ENCODE data around the gene PGP.

PGP gene

GRCh38 chr16:2174396-2175131, 40.1 kb downstream of the PGP start:
- Histone ChIP-seq H3K27me3 (ENCODE audit: insufficient read depth, low read length) (no peaks in the 10 kb centered on the region), H3K9ac (ENCODE audit: low read depth, low read length) (no peak overlapping the region), H3K4me3 (ENCODE audit: low read length) (no peak overlapping the region), H3K9me3 (ENCODE audit: insufficient read depth, low read depth, low read length) (no peaks in the 10 kb centered on the region), H3K27ac (ENCODE audit: low read length) (no peak overlapping the region), H3K36me3 (ENCODE audit: insufficient read depth, low read depth, low read length) (peaks cover 43% of the 10 kb centered on the region), H3K4me1 (ENCODE audit: insufficient read depth, low read length) (no peaks in the 10 kb centered on the region)

- H3K27ac ChIP-seq (ENCODE audit: low read length), result no peak overlapping the region
- no peaks in the 10 kb centered on the region for H3K4me1 ChIP-seq (ENCODE audit: insufficient read depth, low read length)
- H3K36me3 ChIP-seq (ENCODE audit: insufficient read depth, low read depth, low read length), result peaks cover 43% of the 10 kb centered on the region
- H3K4me3 ChIP-seq (ENCODE audit: low read length), result no peak overlapping the region
- no peak overlapping the region for H3K9ac ChIP-seq (ENCODE audit: low read depth, low read length)
- H3K27me3 ChIP-seq (ENCODE audit: insufficient read depth, low read length), result no peaks in the 10 kb centered on the region
- H3K9me3 ChIP-seq (ENCODE audit: insufficient read depth, low read depth, low read length), result no peaks in the 10 kb centered on the region
Measured at GRCh38 chr16:2173916-2174315, 40.7 kb downstream of the PGP start.

- Histone ChIP-seq H3K27ac (ENCODE audit: low read length) (no peak overlapping the region), H3K4me3 (ENCODE audit: low read length) (no peak overlapping the region), H3K36me3 (ENCODE audit: insufficient read depth, low read depth, low read length) (peaks cover 44% of the 10 kb centered on the region), H3K9me3 (ENCODE audit: insufficient read depth, low read depth, low read length) (no peaks in the 10 kb centered on the region), H3K27me3 (ENCODE audit: insufficient read depth, low read length) (no peaks in the 10 kb centered on the region), H3K9ac (ENCODE audit: low read depth, low read length) (no peak overlapping the region), H3K4me1 (ENCODE audit: insufficient read depth, low read length) (no peaks in the 10 kb centered on the region)
Measured at GRCh38 chr16:2173366-2173765, 41.3 kb downstream of the PGP start.

GRCh38 chr16:2172688-2173335, 41.8 kb downstream of the PGP start:
- no peak overlapping the region for H3K9ac ChIP-seq (ENCODE audit: low read depth, low read length)
- peaks cover 49% of the 10 kb centered on the region for H3K36me3 ChIP-seq (ENCODE audit: insufficient read depth, low read depth, low read length)
- H3K9me3 ChIP-seq (ENCODE audit: insufficient read depth, low read depth, low read length), result no peaks in the 10 kb centered on the region

GRCh38 chr16:2171601-2172178, 43.0 kb downstream of the PGP start:
- no peaks in the 10 kb centered on the region for H3K9me3 ChIP-seq (ENCODE audit: insufficient read depth, low read depth, low read length)
- H3K9ac ChIP-seq (ENCODE audit: low read depth, low read length), result no peak overlapping the region
- H3K27me3 ChIP-seq (ENCODE audit: insufficient read depth, low read length), result no peaks in the 10 kb centered on the region
- H3K4me1 ChIP-seq (ENCODE audit: insufficient read depth, low read length), result no peaks in the 10 kb centered on the region
- H3K27ac ChIP-seq (ENCODE audit: low read length), result no peak overlapping the region
- no peak overlapping the region for H3K4me3 ChIP-seq (ENCODE audit: low read length)
- H3K36me3 ChIP-seq (ENCODE audit: insufficient read depth, low read depth, low read length), result peaks cover 55% of the 10 kb centered on the region

More at GRCh38 chr16:2172688-2173335, 41.8 kb downstream of the PGP start:
- Histone ChIP-seq H3K4me3 (ENCODE audit: low read length) (no peak overlapping the region), H3K27ac (ENCODE audit: low read length) (no peak overlapping the region), H3K4me1 (ENCODE audit: insufficient read depth, low read length) (no peaks in the 10 kb centered on the region), H3K27me3 (ENCODE audit: insufficient read depth, low read length) (no peaks in the 10 kb centered on the region)

- Histone ChIP-seq H3K9ac (ENCODE audit: low read depth, low read length) (no peak overlapping the region), H3K27ac (ENCODE audit: low read length) (no peak overlapping the region), H3K9me3 (ENCODE audit: insufficient read depth, low read depth, low read length) (no peaks in the 10 kb centered on the region), H3K36me3 (ENCODE audit: insufficient read depth, low read depth, low read length) (peaks cover 58% of the 10 kb centered on the region), H3K4me3 (ENCODE audit: low read length) (no peak overlapping the region), H3K27me3 (ENCODE audit: insufficient read depth, low read length) (no peaks in the 10 kb centered on the region), H3K4me1 (ENCODE audit: insufficient read depth, low read length) (no peaks in the 10 kb centered on the region)
Measured at GRCh38 chr16:2170587-2171435, 43.8 kb downstream of the PGP start.

GRCh38 chr16:2170080-2170479, 44.6 kb downstream of the PGP start:
- no peaks in the 10 kb centered on the region for H3K9me3 ChIP-seq (ENCODE audit: insufficient read depth, low read depth, low read length)
- no peak overlapping the region for H3K27ac ChIP-seq (ENCODE audit: low read length)
- no peaks in the 10 kb centered on the region for H3K27me3 ChIP-seq (ENCODE audit: insufficient read depth, low read length)
- no peaks in the 10 kb centered on the region for H3K4me1 ChIP-seq (ENCODE audit: insufficient read depth, low read length)
- H3K36me3 ChIP-seq (ENCODE audit: insufficient read depth, low read depth, low read length), result peaks cover 54% of the 10 kb centered on the region
- H3K9ac ChIP-seq (ENCODE audit: low read depth, low read length), result no peak overlapping the region
- H3K4me3 ChIP-seq (ENCODE audit: low read length), result no peak overlapping the region

GRCh38 chr16:2167068-2167638, 47.5 kb downstream of the PGP start:
- no peaks in the 10 kb centered on the region for H3K9me3 ChIP-seq (ENCODE audit: insufficient read depth, low read depth, low read length)
- H3K4me3 ChIP-seq (ENCODE audit: low read length), result no peak overlapping the region
- no peaks in the 10 kb centered on the region for H3K27me3 ChIP-seq (ENCODE audit: insufficient read depth, low read length)
- no peak overlapping the region for H3K9ac ChIP-seq (ENCODE audit: low read depth, low read length)
- no peaks in the 10 kb centered on the region for H3K4me1 ChIP-seq (ENCODE audit: insufficient read depth, low read length)
- H3K27ac ChIP-seq (ENCODE audit: low read length), result no peak overlapping the region
- H3K36me3 ChIP-seq (ENCODE audit: insufficient read depth, low read depth, low read length), result peaks cover 32% of the 10 kb centered on the region

- no peak overlapping the region for H3K27ac ChIP-seq (ENCODE audit: low read length)
- H3K9me3 ChIP-seq (ENCODE audit: insufficient read depth, low read depth, low read length), result no peaks in the 10 kb centered on the region
- H3K4me1 ChIP-seq (ENCODE audit: insufficient read depth, low read length), result no peaks in the 10 kb centered on the region
- H3K36me3 ChIP-seq (ENCODE audit: insufficient read depth, low read depth, low read length), result peaks cover 25% of the 10 kb centered on the region
- no peak overlapping the region for H3K9ac ChIP-seq (ENCODE audit: low read depth, low read length)
- no peaks in the 10 kb centered on the region for H3K27me3 ChIP-seq (ENCODE audit: insufficient read depth, low read length)
- no peak overlapping the region for H3K4me3 ChIP-seq (ENCODE audit: low read length)
Measured at GRCh38 chr16:2166263-2167067, 48.2 kb downstream of the PGP start.

- H3K4me1 ChIP-seq (ENCODE audit: insufficient read depth, low read length), result no peaks in the 10 kb centered on the region
- no peaks in the 10 kb centered on the region for H3K9me3 ChIP-seq (ENCODE audit: insufficient read depth, low read depth, low read length)
- H3K9ac ChIP-seq (ENCODE audit: low read depth, low read length), result no peak overlapping the region
- H3K27me3 ChIP-seq (ENCODE audit: insufficient read depth, low read length), result no peaks in the 10 kb centered on the region
- peaks cover 24% of the 10 kb centered on the region for H3K36me3 ChIP-seq (ENCODE audit: insufficient read depth, low read depth, low read length)
- H3K4me3 ChIP-seq (ENCODE audit: low read length), result no peak overlapping the region
- no peak overlapping the region for H3K27ac ChIP-seq (ENCODE audit: low read length)
Measured at GRCh38 chr16:2165861-2166260, 48.8 kb downstream of the PGP start.
